Spleen (tissue), 11 donors: ENCODE data around the gene IQGAP2. TPM values are rescaled to one million over a fixed set of nuclear protein-coding genes. Genes with fewer than 3 reads are reported as not detected.

Experiments
- DNase-seq: peaks from one replicate; pipeline ENCODE4 v3.0.0-alpha.2; 2020
- H3K27ac ChIP-seq, 8 donors: fragments of 200-600 bp; sonication (generic) in 7 of 8; 1 replicate in 4 of 8; 2 replicates in 4 of 8; pipeline versions ENCODE4 v1.5.0 to v1.8.0; 2016 to 2021; ENCODE audit warnings: inconsistent platforms in 4 of 8, mild to moderate bottlenecking in 4 of 8, moderate library complexity in 1 of 8
- H3K27me3 ChIP-seq, 7 donors: fragments of 200-600 bp; sonication (generic) in 6 of 7; replicated peaks in 1 of 7; 1 replicate in 4 of 7; 2 replicates in 3 of 7; pipeline versions ENCODE4 v1.5.0 to v1.8.0; 2016 to 2021; ENCODE audit warnings: inconsistent platforms in 3 of 7, mild to moderate bottlenecking in 1 of 7
- H3K36me3 ChIP-seq, 6 donors: fragments of 200-600 bp; sonication (generic) in 5 of 6; 1 replicate in 4 of 6; 2 replicates in 2 of 6; pipeline versions ENCODE4 v1.5.0 to v1.8.0; 2016 to 2021; ENCODE audit warnings: inconsistent platforms in 2 of 6
- H3K4me1 ChIP-seq, 6 donors: fragments of 200-600 bp; sonication (generic) in 5 of 6; 1 replicate in 3 of 6; 2 replicates in 3 of 6; pipeline versions ENCODE4 v1.5.0 to v1.8.0; 2016 to 2021; ENCODE audit warnings: inconsistent platforms in 3 of 6
- H3K4me3 ChIP-seq, 8 donors: fragments of 200-600 bp; sonication (generic) in 7 of 8; 1 replicate in 4 of 8; 2 replicates in 4 of 8; pipeline versions ENCODE4 v1.5.0 to v1.8.0; 2016 to 2021; ENCODE audit warnings: inconsistent platforms in 4 of 8, mild to moderate bottlenecking in 4 of 8, moderate library complexity in 2 of 8
- H3K9me3 ChIP-seq, 8 donors: fragments of 200-600 bp; sonication (generic) in 7 of 8; 1 replicate in 4 of 8; 2 replicates in 4 of 8; pipeline versions ENCODE4 v1.5.0 to v1.8.0; 2016 to 2021; ENCODE audit warnings: inconsistent platforms in 4 of 8
- POLR2A ChIP-seq, 3 donors: fragments of 450-650 bp; IDR thresholded peaks; one replicate each; pipeline ENCODE4 v1.5.1; 2017; ENCODE audit warnings: antibody characterized with exemption in 3 of 3, mild to moderate bottlenecking in 1 of 3
- POLR2AphosphoS5 ChIP-seq, 3 donors: sonication (generic); formaldehyde crosslinking; IDR thresholded peaks; one replicate each; pipeline ENCODE4 v1.5.1; 2017; ENCODE audit warnings: antibody characterized with exemption in 3 of 3
- WGBS, 5 donors: extraction: QIAGEN DNeasy Blood & Tissue Kit in 3 of 5; methylation state at CpG; one replicate each; pipeline versions ENCODE4 v1.1.5 to v1.1.7; 2013 to 2018; 5-methylcytosine and 5-hydroxymethylcytosine counted together
- intact Hi-C: fragments of 100-400 bp; cut with DNase I; formaldehyde crosslinking; loops from one replicate; pipeline ENCODE4 v1.15.0; 2023; ENCODE audit warnings: low total_unique reads
- polyA plus RNA-seq, 3 donors: library from polyadenylated mRNA; stranded (reverse); fragments of 200-250 nt; gene quantifications; one replicate each; pipeline ENCODE4 v1.2.1, GENCODE V29; 2013
- total RNA-seq, 7 donors: library from RNA; depleted of rRNA in 3 of 7; stranded (reverse); fragments of >200 nt in 3 of 7; fragmentation: NEBNext Ultra II Directional in 4 of 7; extraction: Animal tissue kit (Norgen Biotek cat#: 25700) in 4 of 7; gene quantifications; one replicate each; pipeline versions ENCODE4 v1.1.0 to v1.2.1, GENCODE V29; 2016 to 2021
- TF ChIP-seq, protein P1 (sequence below), 11 experiments: fragments of 200-600 bp in 7 of 11; fragments of 450-650 bp in 4 of 11; sonication (generic) in 4 of 11; IDR thresholded peaks in 8 of 11; conservative IDR thresholded peaks in 3 of 11; 1 replicate in 7 of 11; 2 replicates in 4 of 11; pipeline versions ENCODE4 v1.4.0 to v1.8.0; 2016 to 2021; ENCODE audit warnings: antibody characterized with exemption in 11 of 11, inconsistent platforms in 4 of 11, mild to moderate bottlenecking in 1 of 11
- donor health status: healthy with polysubstance abuse.
- donor health status: DM: no; HTN: no; CAD: no; lungs with moderate emphysema.
- donor health status: DM: no; HTN: no; CAD: no.
- donor health status: Bipolar disorder and iron deficiency.
- donor health status: healthy.
- donor health status: DM: no; HTN: no; CAD: no.
- donor health status: DM: yes; HTN: yes; CAD: no.

IQGAP2 gene
- total and polyA plus RNA-seq, 10 donors = 9.3 to 83.6 (median 52.8) TPM

- TF ChIP-seq POLR2AphosphoS5 (IDR thresholded peaks at IDR 0.05) = no peak
- TF ChIP-seq, protein P1, sequence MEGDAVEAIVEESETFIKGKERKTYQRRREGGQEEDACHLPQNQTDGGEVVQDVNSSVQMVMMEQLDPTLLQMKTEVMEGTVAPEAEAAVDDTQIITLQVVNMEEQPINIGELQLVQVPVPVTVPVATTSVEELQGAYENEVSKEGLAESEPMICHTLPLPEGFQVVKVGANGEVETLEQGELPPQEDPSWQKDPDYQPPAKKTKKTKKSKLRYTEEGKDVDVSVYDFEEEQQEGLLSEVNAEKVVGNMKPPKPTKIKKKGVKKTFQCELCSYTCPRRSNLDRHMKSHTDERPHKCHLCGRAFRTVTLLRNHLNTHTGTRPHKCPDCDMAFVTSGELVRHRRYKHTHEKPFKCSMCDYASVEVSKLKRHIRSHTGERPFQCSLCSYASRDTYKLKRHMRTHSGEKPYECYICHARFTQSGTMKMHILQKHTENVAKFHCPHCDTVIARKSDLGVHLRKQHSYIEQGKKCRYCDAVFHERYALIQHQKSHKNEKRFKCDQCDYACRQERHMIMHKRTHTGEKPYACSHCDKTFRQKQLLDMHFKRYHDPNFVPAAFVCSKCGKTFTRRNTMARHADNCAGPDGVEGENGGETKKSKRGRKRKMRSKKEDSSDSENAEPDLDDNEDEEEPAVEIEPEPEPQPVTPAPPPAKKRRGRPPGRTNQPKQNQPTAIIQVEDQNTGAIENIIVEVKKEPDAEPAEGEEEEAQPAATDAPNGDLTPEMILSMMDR (IDR thresholded peaks at IDR 0.05 in 8 of 11, conservative IDR thresholded peaks at IDR 0.05 in 3 of 11) = no peak
- TF ChIP-seq POLR2A (IDR thresholded peaks at IDR 0.05) = no peak
- Histone ChIP-seq H3K36me3 (peaks cover 0 to 63% (median 0%) of the 10 kb centered on the region in 6 donors), H3K27me3 (no peaks in the 10 kb centered on the region), H3K27ac (no peak overlapping the region), H3K9me3 (no peaks in the 10 kb centered on the region), H3K4me3 (no peak overlapping the region), H3K4me1 (no peaks in the 10 kb centered on the region)
- no peak for DNase-seq
- intact Hi-C loops = no loop called here
- 94 to 100% (median 96%) methylated on average over 3 of the region's 3 CpGs for WGBS, 5 donors
Observed at GRCh38 chr5:76591366-76591765, 188.3 kb downstream of the IQGAP2 start.

DNA sequence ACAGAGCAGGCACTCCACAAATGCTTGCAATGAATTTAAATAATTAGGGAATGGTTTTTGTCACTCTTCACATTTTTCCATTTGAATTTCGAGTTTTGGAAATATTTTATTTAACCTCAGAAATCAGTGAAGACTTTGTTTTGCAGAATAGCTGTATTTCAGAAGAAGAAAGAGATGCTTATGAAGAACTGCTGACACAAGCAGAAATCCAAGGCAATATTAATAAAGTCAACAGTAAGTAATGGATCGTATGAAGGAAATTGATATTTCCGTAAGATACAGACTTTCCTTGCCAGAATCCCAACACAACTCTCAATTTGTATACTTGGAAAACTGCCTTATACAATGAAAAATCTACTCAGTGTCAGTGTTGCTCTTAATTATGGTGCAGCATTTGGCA lies 189.6 kb downstream of the IQGAP2 start:
- H3K27me3 ChIP-seq = no peaks in the 10 kb centered on the region
- H3K9me3 ChIP-seq = no peaks in the 10 kb centered on the region
- H3K4me1 ChIP-seq = no peaks in the 10 kb centered on the region
- no peak overlapping the region for H3K4me3 ChIP-seq
- peaks cover 0 to 77% (median 0%) of the 10 kb centered on the region in 6 donors for H3K36me3 ChIP-seq
- intact Hi-C loops = no loop called here
- TF ChIP-seq, protein P1 (IDR thresholded peaks at IDR 0.05 in 8 of 11, conservative IDR thresholded peaks at IDR 0.05 in 3 of 11) = no peak
- TF ChIP-seq POLR2A (IDR thresholded peaks at IDR 0.05) (no peak), POLR2AphosphoS5 (IDR thresholded peaks at IDR 0.05) (no peak)
- 53 to 79% (median 69%) methylated on average over 3 of the region's 3 CpGs for WGBS, 5 donors
- DNase-seq = no peak
- no peak overlapping the region for H3K27ac ChIP-seq

GRCh38 chr5:76594107-76594506 lies 191.0 kb downstream of the IQGAP2 start:
- H3K27ac ChIP-seq = no peak overlapping the region
- intact Hi-C loops = no loop called here
- no peaks in the 10 kb centered on the region for H3K9me3 ChIP-seq
- 78 to 96% (median 91%) methylated on average over 4 of the region's 4 CpGs for WGBS, 5 donors
- no peak overlapping the region for H3K4me3 ChIP-seq
- TF ChIP-seq, protein P1 (IDR thresholded peaks at IDR 0.05 in 8 of 11, conservative IDR thresholded peaks at IDR 0.05 in 3 of 11) = no peak
- TF ChIP-seq POLR2A (IDR thresholded peaks at IDR 0.05) (no peak), POLR2AphosphoS5 (IDR thresholded peaks at IDR 0.05) (no peak)
- no peak for DNase-seq
- H3K27me3 ChIP-seq = no peaks in the 10 kb centered on the region
- H3K36me3 ChIP-seq = peaks cover 0 to 82% (median 0%) of the 10 kb centered on the region in 6 donors
- H3K4me1 ChIP-seq = no peaks in the 10 kb centered on the region

GRCh38 chr5:76595755-76596481 lies 192.8 kb downstream of the IQGAP2 start:
- peaks cover 0 to 78% (median 0%) of the 10 kb centered on the region in 6 donors for H3K36me3 ChIP-seq
- intact Hi-C loops = no loop called here
- no peaks in the 10 kb centered on the region for H3K4me1 ChIP-seq
- no peak overlapping the region for H3K4me3 ChIP-seq
- TF ChIP-seq POLR2AphosphoS5 (IDR thresholded peaks at IDR 0.05) = no peak
- TF ChIP-seq POLR2A (IDR thresholded peaks at IDR 0.05) = no peak
- TF ChIP-seq, protein P1 (IDR thresholded peaks at IDR 0.05 in 8 of 11, conservative IDR thresholded peaks at IDR 0.05 in 3 of 11) = no peak
- H3K27ac ChIP-seq = peak overlapping the region in 1 of 8 donors; percentile 19
- DNase-seq = no peak
- no peaks in the 10 kb centered on the region for H3K9me3 ChIP-seq
- 65 to 81% (median 80%) methylated on average over 3 of the region's 3 CpGs for WGBS, 5 donors
- no peaks in the 10 kb centered on the region for H3K27me3 ChIP-seq
